GM12891 (cell line): ENCODE measurements around the gene DLGAP1.

Experiments used
- PAX5 ChIP-seq: IDR thresholded peaks from 2 replicates; pipeline ENCODE4 v1.6.1; 2011; ENCODE audit warnings: low read length, moderate library complexity, mild to moderate bottlenecking; ENCODE audit not compliant: insufficient read depth, severe bottlenecking
- POLR2A ChIP-seq: IDR thresholded peaks from 2 replicates; pipeline ENCODE4 v1.6.1; 2011; ENCODE audit warnings: low read depth, low read length, control low read depth
- POLR2AphosphoS5 ChIP-seq: IDR thresholded peaks from 2 replicates; pipeline ENCODE4 v1.6.1; 2011; ENCODE audit warnings: low read depth, low read length, control low read depth
- TAF1 ChIP-seq: IDR thresholded peaks from 2 replicates; pipeline ENCODE4 v1.6.1; 2011; ENCODE audit warnings: low read depth, low read length, control low read depth

GRCh38 chr18:3616744-3617143 lies 838.4 kb downstream of the DLGAP1 start:
- TF ChIP-seq POLR2AphosphoS5 (no peak), POLR2A (no peak), TAF1 (no peak), PAX5 (no peak)
